AG04449 (cell line): ENCODE measurements around the gene CACNA2D1.

Experiments used
- CTCF ChIA-PET: fragments of 350-600 bp; formaldehyde crosslinking; extraction: SDS; loops from one replicate; lab custom pipeline; 2021; ENCODE audit warnings: antibody characterized with exemption; lab: Yijun Ruan, JAX
- POLR2A ChIA-PET: fragments of 400-600, 350-600 bp; formaldehyde crosslinking; extraction: SDS; loops from one replicate; lab custom pipeline; 2020; ENCODE audit warnings: antibody characterized with exemption, inconsistent platforms; lab: Yijun Ruan, JAX
- DNase-seq: peaks from one replicate; pipeline ENCODE4 v3.0.0-alpha.2; 2010; ENCODE audit warnings: low read depth, low spot score
- H3K4me3 ChIP-seq: 2 replicates; pipeline ENCODE4 v1.5.1; 2011; ENCODE audit warnings: low read depth, mild to moderate bottlenecking, control low read depth, low read length
- CTCF ChIP-seq: IDR thresholded peaks from one replicate; pipeline ENCODE4 v1.5.1; 2011; ENCODE audit warnings: mild to moderate bottlenecking, moderate library complexity, low read length, control low read depth, inconsistent platforms; ENCODE audit not compliant: insufficient read depth; ENCODE audit errors: missing control alignments

The CACNA2D1 gene

GRCh38 chr7:82443547-82444219 is at the start of gene CACNA2D1:
TSS of gene CACNA2D1 (minus strand) at chr7:82443777.
- POLR2A ChIA-PET: no interaction called here
- peak within 1 kb of the TSS; percentile 80 for H3K4me3 ChIP-seq
- DNase-seq: peak; percentile 47
- peak; percentile 23 for TF ChIP-seq CTCF
- CTCF ChIA-PET: no interaction called here

- ChIA-PET CTCF (interaction anchor here (0.7 to 2.1 kb wide), 31 partner anchors 10 to 438 kb away, joined by 3 to 28 read pairs (median 4); no protein-coding TSS in a partner anchor), POLR2A (no interaction called here)
- TF ChIP-seq CTCF: peak; percentile 57
- DNase-seq: no peak
- H3K4me3 ChIP-seq: no peak overlapping the region
Observed at GRCh38 chr7:82481499-82482097, 38.0 kb upstream of the CACNA2D1 start.

GRCh38 chr7:82477733-82478515 is 34.3 kb upstream of the CACNA2D1 start:
- CTCF ChIA-PET: interaction anchor here (1.2 to 1.7 kb wide), 3 partner anchors 8 to 433 kb away, joined by 3 to 4 read pairs (median 4); no protein-coding TSS in a partner anchor

GRCh38 chr7:82472966-82473365 is 29.4 kb upstream of the CACNA2D1 start:
- CTCF ChIA-PET: no interaction called here
- H3K4me3 ChIP-seq: no peak overlapping the region
- no peak for DNase-seq
- TF ChIP-seq CTCF: no peak
- POLR2A ChIA-PET: no interaction called here

More at GRCh38 chr7:82477733-82478515, 34.3 kb upstream of the CACNA2D1 start:
- no peak overlapping the region for H3K4me3 ChIP-seq
- no peak for TF ChIP-seq CTCF
- DNase-seq: no peak
- POLR2A ChIA-PET: no interaction called here

GRCh38 chr7:82471351-82472020 is 27.9 kb upstream of the CACNA2D1 start:
- POLR2A ChIA-PET: no interaction called here
- no peak for TF ChIP-seq CTCF
- H3K4me3 ChIP-seq: no peak overlapping the region
- DNase-seq: no peak
- CTCF ChIA-PET: interaction anchor here (0.7 to 1.4 kb wide), 2 partner anchors 9 to 10 kb away, joined by 3 to 6 read pairs; no protein-coding TSS in a partner anchor
